Upper lobe of right lung (tissue), 1 donor: Measurements from ENCODE around the gene SLC25A5. TPM values are rescaled to one million over a fixed set of nuclear protein-coding genes. Genes with fewer than 3 reads are reported as not detected.

Experiments used
- ATAC-seq: fragments of 200-7000 bp; cut with Tn5 transposase; one replicate; pipeline ENCODE4 v1.9.1; 2020; ENCODE audit warnings: mild to moderate bottlenecking, moderate library complexity
- DNase-seq: peaks from one replicate; pipeline ENCODE4 v3.0.0-alpha.2; 2020
- H3K27ac ChIP-seq: fragments of 200-600 bp; one replicate; pipeline ENCODE4 v1.8.0; 2022
- H3K27me3 ChIP-seq: fragments of 200-600 bp; one replicate; pipeline ENCODE4 v1.8.0; 2022; ENCODE audit warnings: mild to moderate bottlenecking
- H3K36me3 ChIP-seq: fragments of 200-600 bp; one replicate; pipeline ENCODE4 v1.8.0; 2022
- H3K4me1 ChIP-seq: fragments of 200-600 bp; one replicate; pipeline ENCODE4 v1.8.0; 2022
- H3K4me3 ChIP-seq: fragments of 200-600 bp; one replicate; pipeline ENCODE4 v1.8.0; 2022; ENCODE audit warnings: mild to moderate bottlenecking
- H3K9me3 ChIP-seq: fragments of 200-600 bp; one replicate; pipeline ENCODE4 v1.8.0; 2022
- intact Hi-C: fragments of 100-400 bp; cut with DNase I; formaldehyde crosslinking; loops from one replicate; pipeline ENCODE4 v1.11.0; 2022
- total RNA-seq: library from RNA; stranded (reverse); fragmentation: NEBNext Ultra II Directional; extraction: Animal tissue kit (Norgen Biotek cat#: 25700); gene quantifications from one replicate; pipeline ENCODE4 v1.2.1, GENCODE V29; 2021
- TF ChIP-seq, protein P1 (sequence below): fragments of 200-600 bp; IDR thresholded peaks from one replicate; pipeline ENCODE4 v1.8.0; 2022; ENCODE audit warnings: antibody characterized with exemption
- donor health status: DM: no; HTN: yes; CAD: no; lungs with severe emphysema.

Gene SLC25A5
- total RNA-seq, 1 donor from 2014 or later: 323 TPM

- TF ChIP-seq, protein P1, sequence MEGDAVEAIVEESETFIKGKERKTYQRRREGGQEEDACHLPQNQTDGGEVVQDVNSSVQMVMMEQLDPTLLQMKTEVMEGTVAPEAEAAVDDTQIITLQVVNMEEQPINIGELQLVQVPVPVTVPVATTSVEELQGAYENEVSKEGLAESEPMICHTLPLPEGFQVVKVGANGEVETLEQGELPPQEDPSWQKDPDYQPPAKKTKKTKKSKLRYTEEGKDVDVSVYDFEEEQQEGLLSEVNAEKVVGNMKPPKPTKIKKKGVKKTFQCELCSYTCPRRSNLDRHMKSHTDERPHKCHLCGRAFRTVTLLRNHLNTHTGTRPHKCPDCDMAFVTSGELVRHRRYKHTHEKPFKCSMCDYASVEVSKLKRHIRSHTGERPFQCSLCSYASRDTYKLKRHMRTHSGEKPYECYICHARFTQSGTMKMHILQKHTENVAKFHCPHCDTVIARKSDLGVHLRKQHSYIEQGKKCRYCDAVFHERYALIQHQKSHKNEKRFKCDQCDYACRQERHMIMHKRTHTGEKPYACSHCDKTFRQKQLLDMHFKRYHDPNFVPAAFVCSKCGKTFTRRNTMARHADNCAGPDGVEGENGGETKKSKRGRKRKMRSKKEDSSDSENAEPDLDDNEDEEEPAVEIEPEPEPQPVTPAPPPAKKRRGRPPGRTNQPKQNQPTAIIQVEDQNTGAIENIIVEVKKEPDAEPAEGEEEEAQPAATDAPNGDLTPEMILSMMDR: no peak
Measured at GRCh38 chrX:119478504-119478903, 10.3 kb downstream of the SLC25A5 start.

DNA sequence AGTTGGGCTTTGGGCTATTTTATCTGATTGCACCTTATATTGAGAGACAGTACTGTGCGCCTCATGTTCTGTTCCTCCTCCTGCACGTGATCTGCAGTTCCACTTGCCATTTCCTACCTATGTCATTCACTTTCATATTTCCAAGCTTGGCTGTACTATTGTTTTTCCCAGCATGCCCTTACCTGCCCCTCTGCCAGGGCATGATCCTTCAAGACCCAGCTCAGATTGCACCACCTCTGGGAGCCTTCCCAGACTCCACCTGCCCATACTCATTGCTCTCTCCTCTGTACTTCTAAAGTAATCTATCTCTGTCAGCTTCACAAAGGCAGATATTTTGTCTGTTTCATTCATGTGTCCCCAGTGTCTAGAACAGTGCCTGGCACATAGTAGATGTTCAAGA lies 11.6 kb downstream of the SLC25A5 start:
- H3K27ac ChIP-seq: no peak overlapping the region
- H3K4me1 ChIP-seq: no peaks in the 10 kb centered on the region
- H3K4me3 ChIP-seq: no peak overlapping the region
- ATAC-seq: no peak
- H3K36me3 ChIP-seq: no peaks in the 10 kb centered on the region
- TF ChIP-seq, protein P1: no peak
- intact Hi-C loops: no loop called here
- no peaks in the 10 kb centered on the region for H3K27me3 ChIP-seq
- no peak for DNase-seq
- no peaks in the 10 kb centered on the region for H3K9me3 ChIP-seq

More at GRCh38 chrX:119478504-119478903, 10.3 kb downstream of the SLC25A5 start:
- no peaks in the 10 kb centered on the region for H3K9me3 ChIP-seq
- H3K4me1 ChIP-seq: no peaks in the 10 kb centered on the region
- no peak overlapping the region for H3K4me3 ChIP-seq
- no peaks in the 10 kb centered on the region for H3K27me3 ChIP-seq
- no peaks in the 10 kb centered on the region for H3K36me3 ChIP-seq
- intact Hi-C loops: no loop called here
- DNase-seq (no peak), ATAC-seq (no peak)
- no peak overlapping the region for H3K27ac ChIP-seq

DNA sequence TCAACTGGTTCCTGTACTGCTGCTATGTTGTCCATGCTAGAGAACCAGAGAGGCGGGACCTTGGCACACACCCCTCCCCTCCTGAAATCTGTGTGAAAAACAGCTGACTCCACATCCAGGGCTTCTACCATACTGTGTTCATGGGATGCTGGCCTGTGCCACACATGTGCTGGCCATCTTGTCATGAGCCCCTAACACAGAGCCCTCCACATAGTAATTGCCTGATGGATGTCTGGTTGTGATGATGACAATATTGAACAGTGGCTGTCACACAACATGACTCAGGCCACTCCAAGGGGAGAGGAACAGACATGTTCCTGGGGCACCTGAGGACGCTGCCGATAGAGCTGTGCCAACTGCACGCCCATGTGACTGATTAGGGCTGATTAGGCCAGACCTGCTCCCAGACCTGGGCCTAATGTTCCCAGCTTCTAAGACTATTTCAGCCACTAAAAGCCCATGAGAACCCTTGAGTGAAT lies 13.1 kb downstream of the SLC25A5 start:
- no peak overlapping the region for H3K27ac ChIP-seq
- no peaks in the 10 kb centered on the region for H3K27me3 ChIP-seq
- no peaks in the 10 kb centered on the region for H3K9me3 ChIP-seq
- H3K36me3 ChIP-seq: no peaks in the 10 kb centered on the region
- TF ChIP-seq, protein P1: no peak
- DNase-seq (peak; percentile 78), ATAC-seq (peak; percentile 85)
- intact Hi-C loops: no loop called here
- no peaks in the 10 kb centered on the region for H3K4me1 ChIP-seq
- H3K4me3 ChIP-seq: no peak overlapping the region

- DNase-seq (no peak), ATAC-seq (no peak)
- Histone ChIP-seq H3K4me1 (no peaks in the 10 kb centered on the region), H3K4me3 (peak overlapping the region; percentile 44), H3K36me3 (no peaks in the 10 kb centered on the region), H3K27me3 (no peaks in the 10 kb centered on the region), H3K9me3 (no peaks in the 10 kb centered on the region), H3K27ac (peak overlapping the region; percentile 79)
- intact Hi-C loops: no loop called here
- TF ChIP-seq, protein P1: no peak
Measured at GRCh38 chrX:119482041-119482440, 13.8 kb downstream of the SLC25A5 start.

DNA sequence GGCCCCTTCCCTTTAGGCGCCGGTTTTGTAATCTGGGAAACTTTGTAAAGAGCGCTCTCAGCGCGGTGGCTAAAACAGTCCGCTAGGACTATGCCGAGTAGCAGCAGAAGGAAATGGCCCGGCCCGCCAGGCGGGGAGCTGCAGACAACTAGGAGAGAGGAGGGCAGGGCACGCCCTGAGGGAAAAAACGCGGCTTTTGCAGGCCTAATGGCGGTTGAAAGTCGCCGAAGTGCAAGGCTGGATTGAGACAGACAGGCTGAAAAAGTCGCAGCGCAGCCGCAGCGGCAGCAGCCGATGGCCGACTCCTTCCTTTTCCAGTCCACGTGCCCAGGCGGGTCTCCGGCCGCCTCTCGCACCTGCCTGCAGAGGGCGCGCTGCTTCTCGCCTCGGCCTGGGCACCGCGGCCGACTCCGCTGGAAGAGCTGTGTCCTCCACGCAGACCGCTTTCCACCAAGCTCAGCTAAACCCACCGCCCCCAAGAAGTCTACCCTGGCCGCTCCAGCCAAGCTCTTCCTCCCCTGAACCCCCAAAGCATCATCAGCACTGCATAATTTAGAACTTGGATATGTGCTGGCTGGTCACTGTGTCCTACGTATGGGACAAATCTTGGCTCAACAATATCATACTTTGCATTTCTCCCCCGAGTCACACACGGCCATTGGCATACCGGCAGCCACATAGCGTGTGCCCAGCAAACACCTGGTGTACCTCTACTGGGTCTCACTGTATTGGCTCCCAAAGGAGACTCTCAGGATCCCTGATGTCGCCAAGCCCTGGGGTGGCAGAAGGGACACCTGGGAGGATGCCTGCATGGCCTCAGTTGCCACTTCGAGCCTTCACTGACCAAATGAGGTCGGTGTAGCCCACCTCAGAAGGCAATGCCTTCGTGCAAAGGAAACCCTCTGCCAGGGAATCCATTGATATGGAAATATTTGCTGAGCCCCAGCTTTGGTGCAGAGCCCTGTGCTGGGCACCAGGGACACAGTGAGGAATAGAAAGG lies 14.5 kb downstream of the SLC25A5 start:
- ATAC-seq: peak; percentile 91
- H3K27me3 ChIP-seq: no peaks in the 10 kb centered on the region
- H3K27ac ChIP-seq: peak overlapping the region; percentile 79
- H3K36me3 ChIP-seq: no peaks in the 10 kb centered on the region
- intact Hi-C loops: no loop called here
- TF ChIP-seq, protein P1: peak; percentile 71
- no peaks in the 10 kb centered on the region for H3K9me3 ChIP-seq
- H3K4me3 ChIP-seq: peak overlapping the region; percentile 44
- DNase-seq: peak; percentile 87
- no peaks in the 10 kb centered on the region for H3K4me1 ChIP-seq
